ENCODE results near the gene KMT2C.
"Not testable (repeated sequence)": the region's sequence is repeated elsewhere in the genome, so short reads cannot be mapped to it uniquely, and the experiment has no call there.

The KMT2C gene

GRCh38 chr7:152424348-152425108 is 11.3 kb downstream of the KMT2C start:
- no peaks in the 10 kb centered on the region for H3K9me2 ChIP-seq (replicated peaks; ENCODE audit: low read depth, low read length)
- TF ChIP-seq, protein P1, sequence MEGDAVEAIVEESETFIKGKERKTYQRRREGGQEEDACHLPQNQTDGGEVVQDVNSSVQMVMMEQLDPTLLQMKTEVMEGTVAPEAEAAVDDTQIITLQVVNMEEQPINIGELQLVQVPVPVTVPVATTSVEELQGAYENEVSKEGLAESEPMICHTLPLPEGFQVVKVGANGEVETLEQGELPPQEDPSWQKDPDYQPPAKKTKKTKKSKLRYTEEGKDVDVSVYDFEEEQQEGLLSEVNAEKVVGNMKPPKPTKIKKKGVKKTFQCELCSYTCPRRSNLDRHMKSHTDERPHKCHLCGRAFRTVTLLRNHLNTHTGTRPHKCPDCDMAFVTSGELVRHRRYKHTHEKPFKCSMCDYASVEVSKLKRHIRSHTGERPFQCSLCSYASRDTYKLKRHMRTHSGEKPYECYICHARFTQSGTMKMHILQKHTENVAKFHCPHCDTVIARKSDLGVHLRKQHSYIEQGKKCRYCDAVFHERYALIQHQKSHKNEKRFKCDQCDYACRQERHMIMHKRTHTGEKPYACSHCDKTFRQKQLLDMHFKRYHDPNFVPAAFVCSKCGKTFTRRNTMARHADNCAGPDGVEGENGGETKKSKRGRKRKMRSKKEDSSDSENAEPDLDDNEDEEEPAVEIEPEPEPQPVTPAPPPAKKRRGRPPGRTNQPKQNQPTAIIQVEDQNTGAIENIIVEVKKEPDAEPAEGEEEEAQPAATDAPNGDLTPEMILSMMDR (conservative IDR thresholded peaks at IDR 0.05; ENCODE audit: low read length): no peak
- TF ChIP-seq EZH2phosphoT487 (IDR thresholded peaks at IDR 0.05; ENCODE audit: borderline replicate concordance): no peak
- peaks cover 7% of the 10 kb centered on the region; the same call in 1 of the 2 replicates for H3K9me3 ChIP-seq (ENCODE audit: insufficient read depth, low read depth, low read length)
- no peak overlapping the region for H3K4me3 ChIP-seq (ENCODE audit: low read length, poor library complexity, severe bottlenecking)
- peaks cover 20% of the 10 kb centered on the region for H3K4me1 ChIP-seq (ENCODE audit: insufficient read depth, low read length, poor library complexity, severe bottlenecking)
- H3K4me2 ChIP-seq (ENCODE audit: low read depth, low read length, poor library complexity, severe bottlenecking): no peak overlapping the region
- H3K36me3 ChIP-seq (ENCODE audit: insufficient read depth, low read length): peaks cover 6% of the 10 kb centered on the region; the same call in 1 of the 2 replicates
- H3K27me3 ChIP-seq (ENCODE audit: insufficient read depth, low read length, poor library complexity, severe bottlenecking): no peaks in the 10 kb centered on the region
- H2AFZ ChIP-seq (ENCODE audit: low read length): no peak overlapping the region
- H3F3A ChIP-seq (ENCODE audit: low read depth): no peaks in the 10 kb centered on the region
- peaks cover 75% of the 10 kb centered on the region for H4K20me1 ChIP-seq (ENCODE audit: insufficient read depth, low read length, poor library complexity, severe bottlenecking)
- H3K9ac ChIP-seq (ENCODE audit: low read depth, low read length, poor library complexity, severe bottlenecking): no peak overlapping the region
- H3K79me2 ChIP-seq (ENCODE audit: insufficient read depth, low read length): peaks cover 100% of the 10 kb centered on the region

DNA sequence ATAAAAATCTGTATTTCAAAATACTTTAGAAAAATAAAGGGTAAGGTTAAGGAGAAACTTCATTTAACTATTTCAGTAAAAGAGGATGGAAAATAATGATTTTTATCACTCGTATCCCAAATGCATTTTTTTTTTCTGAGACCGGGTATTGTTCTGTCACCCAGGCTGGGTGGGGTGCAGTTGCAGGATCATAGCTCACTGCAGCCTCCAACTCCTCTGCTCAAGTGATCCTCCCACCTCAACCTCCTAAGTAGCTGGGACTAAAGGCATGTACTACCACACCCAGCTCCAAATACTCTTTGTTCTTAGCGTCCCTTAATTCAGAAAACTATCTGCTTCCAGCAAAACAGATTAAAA is 11.8 kb downstream of the KMT2C start:
- Histone ChIP-seq H3K9me3 (ENCODE audit: insufficient read depth, low read depth, low read length) (peaks cover 7% of the 10 kb centered on the region; the same call in 1 of the 2 replicates), H3K4me1 (ENCODE audit: insufficient read depth, low read length, poor library complexity, severe bottlenecking) (peaks cover 17% of the 10 kb centered on the region), H3K79me2 (ENCODE audit: insufficient read depth, low read length) (peaks cover 100% of the 10 kb centered on the region), H3K9ac (ENCODE audit: low read depth, low read length, poor library complexity, severe bottlenecking) (no peak overlapping the region), H3K9me2 (replicated peaks; ENCODE audit: low read depth, low read length) (no peaks in the 10 kb centered on the region), H3K4me3 (ENCODE audit: low read length, poor library complexity, severe bottlenecking) (no peak overlapping the region), H3F3A (ENCODE audit: low read depth) (no peaks in the 10 kb centered on the region), H2AFZ (ENCODE audit: low read length) (no peak overlapping the region), H3K4me2 (ENCODE audit: low read depth, low read length, poor library complexity, severe bottlenecking) (no peak overlapping the region), H3K36me3 (ENCODE audit: insufficient read depth, low read length) (peaks cover 6% of the 10 kb centered on the region; the same call in 1 of the 2 replicates), H3K27me3 (ENCODE audit: insufficient read depth, low read length, poor library complexity, severe bottlenecking) (no peaks in the 10 kb centered on the region), H4K20me1 (ENCODE audit: insufficient read depth, low read length, poor library complexity, severe bottlenecking) (peaks cover 73% of the 10 kb centered on the region)
- TF ChIP-seq, protein P1 (conservative IDR thresholded peaks at IDR 0.05; ENCODE audit: low read length): no peak
- no peak for TF ChIP-seq EZH2phosphoT487 (IDR thresholded peaks at IDR 0.05; ENCODE audit: borderline replicate concordance)

GRCh38 chr7:152423171-152423570 is 12.6 kb downstream of the KMT2C start:
- not testable (repeated sequence) for H3K4me3 ChIP-seq (ENCODE audit: low read length, poor library complexity, severe bottlenecking); H2AFZ ChIP-seq (ENCODE audit: low read length); H3K9me2 ChIP-seq (replicated peaks; ENCODE audit: low read depth, low read length); H3K9ac ChIP-seq (ENCODE audit: low read depth, low read length, poor library complexity, severe bottlenecking); H3K27me3 ChIP-seq (ENCODE audit: insufficient read depth, low read length, poor library complexity, severe bottlenecking); H3F3A ChIP-seq (ENCODE audit: low read depth); H3K4me2 ChIP-seq (ENCODE audit: low read depth, low read length, poor library complexity, severe bottlenecking); H3K9me3 ChIP-seq (ENCODE audit: insufficient read depth, low read depth, low read length); H3K36me3 ChIP-seq (ENCODE audit: insufficient read depth, low read length)
- Histone ChIP-seq H3K4me1 (ENCODE audit: insufficient read depth, low read length, poor library complexity, severe bottlenecking) (peaks cover 11% of the 10 kb centered on the region), H3K79me2 (ENCODE audit: insufficient read depth, low read length) (peaks cover 100% of the 10 kb centered on the region), H4K20me1 (ENCODE audit: insufficient read depth, low read length, poor library complexity, severe bottlenecking) (peaks cover 67% of the 10 kb centered on the region)

- peaks cover 98% of the 10 kb centered on the region for H3K79me2 ChIP-seq (ENCODE audit: insufficient read depth, low read length)
These were observed 14.9 kb downstream of the KMT2C start for GRCh38 chr7:152420950-152421349.

More at GRCh38 chr7:152420950-152421349, 14.9 kb downstream of the KMT2C start:
- not testable (repeated sequence) for H3K36me3 ChIP-seq (ENCODE audit: insufficient read depth, low read length); H3K27me3 ChIP-seq (ENCODE audit: insufficient read depth, low read length, poor library complexity, severe bottlenecking); H3K9ac ChIP-seq (ENCODE audit: low read depth, low read length, poor library complexity, severe bottlenecking); H3K4me3 ChIP-seq (ENCODE audit: low read length, poor library complexity, severe bottlenecking); H3K9me3 ChIP-seq (ENCODE audit: insufficient read depth, low read depth, low read length); H2AFZ ChIP-seq (ENCODE audit: low read length); H3K4me2 ChIP-seq (ENCODE audit: low read depth, low read length, poor library complexity, severe bottlenecking); H3K4me1 ChIP-seq (ENCODE audit: insufficient read depth, low read length, poor library complexity, severe bottlenecking); H3F3A ChIP-seq (ENCODE audit: low read depth); H3K9me2 ChIP-seq (replicated peaks; ENCODE audit: low read depth, low read length)
- peaks cover 55% of the 10 kb centered on the region for H4K20me1 ChIP-seq (ENCODE audit: insufficient read depth, low read length, poor library complexity, severe bottlenecking)

Data from Loucy (cell line).